Measurements from ENCODE around the gene ITGB8. TPM values are rescaled to one million over a fixed set of nuclear protein-coding genes. Genes with fewer than 3 reads are reported as not detected.

ITGB8 gene
- total RNA-seq, 1 experiment from 2014 or later = 2.4 TPM

DNA sequence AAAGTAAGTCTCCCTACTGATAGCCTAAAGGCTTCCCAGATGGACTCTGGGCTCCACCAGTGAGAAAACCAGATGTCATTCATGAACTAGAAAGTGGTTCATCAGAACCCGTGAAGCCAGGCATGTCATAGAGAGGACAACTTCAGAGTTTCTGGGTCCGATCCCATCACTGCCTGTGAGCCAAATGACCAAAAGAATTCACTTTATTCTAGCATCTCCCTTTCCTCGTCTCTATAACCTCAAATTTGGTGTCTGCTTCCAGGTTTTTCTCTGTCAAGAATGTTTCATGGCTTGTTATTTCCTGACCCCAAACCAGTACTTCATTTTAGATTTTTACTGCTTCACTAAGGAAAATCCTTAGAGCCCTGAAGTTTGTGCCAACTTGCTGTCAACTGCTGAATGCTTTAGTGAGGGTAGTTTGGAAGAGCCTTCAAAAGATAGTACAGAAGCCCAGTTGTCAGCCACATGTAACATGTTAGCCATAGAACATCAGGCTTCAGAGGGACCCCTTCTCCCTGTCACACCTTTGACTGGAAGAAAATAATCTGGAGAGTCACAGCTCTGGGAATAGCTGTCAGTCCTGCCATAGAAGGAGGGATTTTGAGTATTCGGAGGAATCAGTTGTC is 34.0 kb downstream of the ITGB8 start (continued):
- TF ChIP-seq, protein P1, sequence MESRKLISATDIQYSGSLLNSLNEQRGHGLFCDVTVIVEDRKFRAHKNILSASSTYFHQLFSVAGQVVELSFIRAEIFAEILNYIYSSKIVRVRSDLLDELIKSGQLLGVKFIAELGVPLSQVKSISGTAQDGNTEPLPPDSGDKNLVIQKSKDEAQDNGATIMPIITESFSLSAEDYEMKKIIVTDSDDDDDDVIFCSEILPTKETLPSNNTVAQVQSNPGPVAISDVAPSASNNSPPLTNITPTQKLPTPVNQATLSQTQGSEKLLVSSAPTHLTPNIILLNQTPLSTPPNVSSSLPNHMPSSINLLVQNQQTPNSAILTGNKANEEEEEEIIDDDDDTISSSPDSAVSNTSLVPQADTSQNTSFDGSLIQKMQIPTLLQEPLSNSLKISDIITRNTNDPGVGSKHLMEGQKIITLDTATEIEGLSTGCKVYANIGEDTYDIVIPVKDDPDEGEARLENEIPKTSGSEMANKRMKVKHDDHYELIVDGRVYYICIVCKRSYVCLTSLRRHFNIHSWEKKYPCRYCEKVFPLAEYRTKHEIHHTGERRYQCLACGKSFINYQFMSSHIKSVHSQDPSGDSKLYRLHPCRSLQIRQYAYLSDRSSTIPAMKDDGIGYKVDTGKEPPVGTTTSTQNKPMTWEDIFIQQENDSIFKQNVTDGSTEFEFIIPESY (IDR thresholded peaks at IDR 0.05; ENCODE audit: extremely low read depth, insufficient replicate concordance, low read length) = no peak
- no peak for TF ChIP-seq CEBPB (IDR thresholded peaks at IDR 0.05; ENCODE audit: low read depth)
- TF ChIP-seq ZNF274 (IDR thresholded peaks at IDR 0.05; ENCODE audit: low read depth, low read length) = no peak
- no peak for TF ChIP-seq JUND (IDR thresholded peaks at IDR 0.05)
- TF ChIP-seq CBX3 (IDR thresholded peaks at IDR 0.05; ENCODE audit: low read depth) = no peak

DNA sequence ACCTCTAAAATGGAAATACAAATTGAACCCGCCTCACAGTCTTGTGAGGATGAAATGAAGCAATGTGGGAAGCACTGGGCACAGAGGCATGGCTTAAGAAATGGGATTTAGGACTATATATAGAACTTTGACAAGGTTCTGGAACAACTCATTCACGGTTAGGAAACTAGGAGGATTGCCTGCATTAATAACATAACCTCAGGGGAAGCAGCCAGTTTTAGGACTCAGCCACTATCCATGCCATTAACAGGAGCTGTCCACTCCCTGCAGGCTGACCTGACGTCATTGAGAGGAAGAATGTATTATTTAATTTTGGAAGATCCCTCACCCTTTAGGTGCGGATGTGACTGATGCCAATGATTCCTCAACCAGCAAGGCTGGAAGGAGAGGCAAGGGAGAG is 34.8 kb downstream of the ITGB8 start:
- H2AFZ ChIP-seq (ENCODE audit: low read depth, low read length, poor library complexity, severe bottlenecking) = no peak overlapping the region
- intact Hi-C loops (cut with micrococcal nuclease) = no loop called here
- H3K27ac ChIP-seq (ENCODE audit: low read depth, low read length) = no peak overlapping the region
- no peak for ATAC-seq
- H3K4me2 ChIP-seq (ENCODE audit: low read length) = no peak overlapping the region
- H3K4me3 ChIP-seq (replicated peaks in 1 of 2; ENCODE audit: low read depth in 1 of 2, low read length in 2 of 2) = no peak overlapping the region
- H4K20me1 ChIP-seq (ENCODE audit: insufficient read depth) = no peaks in the 10 kb centered on the region
- RAD21 ChIA-PET (ENCODE audit: low non-redundant PET in 1 of 2, low total read pairs in 2 of 2, uncharacterized antibody in 2 of 2, unreplicated experiment in 2 of 2) = no interaction called here
- no peaks in the 10 kb centered on the region for H3K4me1 ChIP-seq (ENCODE audit: control insufficient read depth in 1 of 2, insufficient read depth in 2 of 2, low read length in 2 of 2)
- BruUV-seq (replicated peaks) = no TSS peak
- no peaks in the 10 kb centered on the region for H3K36me3 ChIP-seq (ENCODE audit: control insufficient read depth in 1 of 2, insufficient read depth in 2 of 2, low read length in 2 of 2)
- CTCF ChIA-PET = no interaction called here
- POLR2A ChIA-PET = no interaction called here
- H3K27me3 ChIP-seq (ENCODE audit: insufficient read depth, low read length) = no peaks in the 10 kb centered on the region
- H3K9me3 ChIP-seq (ENCODE audit: control insufficient read depth in 1 of 2, insufficient read depth in 1 of 2, low read depth in 1 of 2, low read length in 2 of 2) = no peaks in the 10 kb centered on the region
- H3K9ac ChIP-seq (ENCODE audit: low read length) = no peak overlapping the region
- H3K9me2 ChIP-seq (ENCODE audit: insufficient read depth) = no peaks in the 10 kb centered on the region
- no peaks in the 10 kb centered on the region for H3K79me2 ChIP-seq (ENCODE audit: insufficient read depth, low read length)
- no peak for DNase-seq (ENCODE audit: low read depth, low spot score)
- TF ChIP-seq ELF1 (IDR thresholded peaks at IDR 0.05; ENCODE audit: borderline replicate concordance, low read depth) (no peak), RAD21 (IDR thresholded peaks at IDR 0.05; ENCODE audit: low read depth) (no peak), POLR2A (IDR thresholded peaks at IDR 0.05; ENCODE audit: borderline replicate concordance, extremely low read depth, insufficient read depth, insufficient read length) (no peak), JUND (IDR thresholded peaks at IDR 0.05) (no peak), ZFX (IDR thresholded peaks at IDR 0.05) (no peak), CBX3 (IDR thresholded peaks at IDR 0.05; ENCODE audit: low read depth) (no peak), FOSL1 (IDR thresholded peaks at IDR 0.05; ENCODE audit: low read depth) (no peak), EZH2phosphoT487 (IDR thresholded peaks at IDR 0.05; ENCODE audit: borderline replicate concordance) (no peak), SP1 (IDR thresholded peaks at IDR 0.05; ENCODE audit: low read depth) (no peak)
- TF ChIP-seq, protein P2, sequence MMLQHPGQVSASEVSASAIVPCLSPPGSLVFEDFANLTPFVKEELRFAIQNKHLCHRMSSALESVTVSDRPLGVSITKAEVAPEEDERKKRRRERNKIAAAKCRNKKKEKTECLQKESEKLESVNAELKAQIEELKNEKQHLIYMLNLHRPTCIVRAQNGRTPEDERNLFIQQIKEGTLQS (IDR thresholded peaks at IDR 0.05) = no peak
- TF ChIP-seq, protein P3, sequence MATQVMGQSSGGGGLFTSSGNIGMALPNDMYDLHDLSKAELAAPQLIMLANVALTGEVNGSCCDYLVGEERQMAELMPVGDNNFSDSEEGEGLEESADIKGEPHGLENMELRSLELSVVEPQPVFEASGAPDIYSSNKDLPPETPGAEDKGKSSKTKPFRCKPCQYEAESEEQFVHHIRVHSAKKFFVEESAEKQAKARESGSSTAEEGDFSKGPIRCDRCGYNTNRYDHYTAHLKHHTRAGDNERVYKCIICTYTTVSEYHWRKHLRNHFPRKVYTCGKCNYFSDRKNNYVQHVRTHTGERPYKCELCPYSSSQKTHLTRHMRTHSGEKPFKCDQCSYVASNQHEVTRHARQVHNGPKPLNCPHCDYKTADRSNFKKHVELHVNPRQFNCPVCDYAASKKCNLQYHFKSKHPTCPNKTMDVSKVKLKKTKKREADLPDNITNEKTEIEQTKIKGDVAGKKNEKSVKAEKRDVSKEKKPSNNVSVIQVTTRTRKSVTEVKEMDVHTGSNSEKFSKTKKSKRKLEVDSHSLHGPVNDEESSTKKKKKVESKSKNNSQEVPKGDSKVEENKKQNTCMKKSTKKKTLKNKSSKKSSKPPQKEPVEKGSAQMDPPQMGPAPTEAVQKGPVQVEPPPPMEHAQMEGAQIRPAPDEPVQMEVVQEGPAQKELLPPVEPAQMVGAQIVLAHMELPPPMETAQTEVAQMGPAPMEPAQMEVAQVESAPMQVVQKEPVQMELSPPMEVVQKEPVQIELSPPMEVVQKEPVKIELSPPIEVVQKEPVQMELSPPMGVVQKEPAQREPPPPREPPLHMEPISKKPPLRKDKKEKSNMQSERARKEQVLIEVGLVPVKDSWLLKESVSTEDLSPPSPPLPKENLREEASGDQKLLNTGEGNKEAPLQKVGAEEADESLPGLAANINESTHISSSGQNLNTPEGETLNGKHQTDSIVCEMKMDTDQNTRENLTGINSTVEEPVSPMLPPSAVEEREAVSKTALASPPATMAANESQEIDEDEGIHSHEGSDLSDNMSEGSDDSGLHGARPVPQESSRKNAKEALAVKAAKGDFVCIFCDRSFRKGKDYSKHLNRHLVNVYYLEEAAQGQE (IDR thresholded peaks at IDR 0.05; ENCODE audit: low read depth) = no peak
